K562 (cell line): ENCODE data around the gene MDM4. TPM values are rescaled to one million over a fixed set of nuclear protein-coding genes. Genes with fewer than 3 reads are reported as not detected.

Source experiments
- ATAC-seq: fragments of 200-7000 bp; cut with Tn5 transposase; 3 replicates; pipeline ENCODE4 v1.9.1; 2020; ENCODE audit warnings: moderate library complexity
- BruUV-seq: library from RNA; stranded (reverse); fragments of 400-500 nt; replicated peaks from 2 replicates; lab custom pipeline; 2021; lab: Mats Ljungman, UMichigan
- CTCF ChIA-PET: fragments of 300-600 bp; formaldehyde crosslinking; extraction: SDS; loops from one replicate; lab custom pipeline; 2021; ENCODE audit warnings: low intra/inter-chr PET ratio; lab: Yijun Ruan, JAX
- POLR2A ChIA-PET: fragments of 300-600, 350-650 bp; sonication (Branson Sonifier 250); formaldehyde crosslinking; extraction: SDS; loops from one replicate; lab custom pipeline; 2021; ENCODE audit warnings: antibody characterized with exemption, inconsistent platforms; lab: Yijun Ruan, JAX
- DNase-seq, 4 experiments: peaks; one replicate each; pipeline versions ENCODE4 v3.0.0 to v3.0.0-alpha.2; 2011 to 2018; ENCODE audit warnings: low spot score in 3 of 4, mixed read lengths in 3 of 4; ENCODE audit errors: extremely low read depth in 1 of 4
- FAIRE-seq: peaks from 2 replicates; lab custom pipeline; 2011; peaks lifted over from hg19 to GRCh38; lab: Jason Lieb, UNC
- H2AFZ ChIP-seq: 2 replicates; pipeline ENCODE4 v1.6.0; 2011; ENCODE audit warnings: low read depth, low read length, control low read depth, inconsistent platforms
- H3K27ac ChIP-seq: fragments of 200-600 bp; 3 replicates; pipeline ENCODE4 v1.8.0; 2011; ENCODE audit warnings: low read depth, mild to moderate bottlenecking, control low read depth, inconsistent platforms, low read length, moderate library complexity, mixed read lengths; ENCODE audit errors: extremely low read depth
- H3K27me3 ChIP-seq, 2 experiments: fragments of 300-600 bp in 1 of 2; 2 replicates in 1 of 2; 3 replicates in 1 of 2; pipeline versions ENCODE4 v1.6.0 to v1.8.0; 2011; ENCODE audit warnings: inconsistent platforms in 2 of 2, low read length in 2 of 2, mild to moderate bottlenecking in 1 of 2, mixed read lengths in 1 of 2, moderate library complexity in 1 of 2; ENCODE audit not compliant: control insufficient read depth in 2 of 2, insufficient read depth in 2 of 2
- H3K36me3 ChIP-seq: fragments of 300-600 bp; 3 replicates; pipeline ENCODE4 v1.8.0; 2011; ENCODE audit warnings: mild to moderate bottlenecking, low read length, inconsistent platforms; ENCODE audit not compliant: control insufficient read depth, insufficient read depth
- H3K4me1 ChIP-seq, 2 experiments: fragments of 200-600 bp in 1 of 2; replicated peaks in 1 of 2; 2 replicates in 1 of 2; 3 replicates in 1 of 2; pipeline versions ENCODE4 v1.5.1 to v1.8.0; 2011; ENCODE audit warnings: inconsistent platforms in 2 of 2, low read length in 2 of 2, mild to moderate bottlenecking in 1 of 2, mixed read lengths in 1 of 2, moderate library complexity in 1 of 2; ENCODE audit not compliant: control insufficient read depth in 2 of 2, insufficient read depth in 2 of 2
- H3K4me2 ChIP-seq: 2 replicates; pipeline ENCODE4 v1.6.1; 2011; ENCODE audit warnings: low read length, control low read depth, inconsistent platforms, mixed read lengths; ENCODE audit not compliant: insufficient read depth
- H3K4me3 ChIP-seq: fragments of 200-600 bp; sonication (generic), shearing (Covaris generic); 2 replicates; pipeline ENCODE4 v1.5.1; 2016; ENCODE audit warnings: control low read depth, inconsistent platforms
- H3K79me2 ChIP-seq: fragments of 200-600 bp; 3 replicates; pipeline ENCODE4 v1.8.0; 2011; ENCODE audit warnings: low read length, inconsistent platforms; ENCODE audit not compliant: control insufficient read depth, insufficient read depth
- H3K9ac ChIP-seq, 2 experiments: 2 replicates each; pipeline versions ENCODE4 v1.6.0 to v1.6.1; 2011; ENCODE audit warnings: low read depth in 2 of 2, low read length in 2 of 2, control low read depth in 1 of 2, inconsistent platforms in 1 of 2, mild to moderate bottlenecking in 1 of 2, mixed read lengths in 1 of 2; ENCODE audit not compliant: insufficient read depth in 1 of 2
- H3K9me1 ChIP-seq: one replicate; pipeline ENCODE4 v1.6.0; 2011; ENCODE audit warnings: inconsistent platforms, mild to moderate bottlenecking, low read length, moderate library complexity; ENCODE audit not compliant: control insufficient read depth, insufficient read depth
- H3K9me3 ChIP-seq: replicated peaks from 2 replicates; pipeline ENCODE4 v1.5.1; 2011; ENCODE audit warnings: low read depth, low read length, inconsistent platforms; ENCODE audit not compliant: control insufficient read depth, insufficient read depth
- H4K20me1 ChIP-seq: replicated peaks from 2 replicates; pipeline ENCODE4 v1.6.1; 2011; ENCODE audit warnings: low read length, inconsistent platforms, mixed read lengths; ENCODE audit not compliant: control insufficient read depth, insufficient read depth
- CBX5 ChIP-seq: IDR thresholded peaks from 2 replicates; pipeline ENCODE4 v1.6.1; 2014; ENCODE audit warnings: low read depth, borderline replicate concordance
- CEBPG ChIP-seq, 3 experiments: fragments of 200-800 bp in 1 of 3; sonication (Bioruptor generic) in 1 of 3; sonication (generic) in 1 of 3; formaldehyde crosslinking in 1 of 3; IDR thresholded peaks in 2 of 3; conservative IDR thresholded peaks in 1 of 3; 2 replicates each; pipeline versions ENCODE4 v1.6.1 to v1.8.0; 2016 to 2022; ENCODE audit warnings: missing compliant biosample characterization in 2 of 3, missing genetic modification characterization in 2 of 3, mild to moderate bottlenecking in 1 of 3, missing genetic modification reagents in 1 of 3
- DDX20 ChIP-seq: fragments of 450-650 bp; IDR thresholded peaks from 2 replicates; pipeline ENCODE4 v1.6.1; 2016; ENCODE audit warnings: missing genetic modification characterization, low read depth, mild to moderate bottlenecking, missing compliant biosample characterization, moderate library complexity
- L3MBTL2 ChIP-seq: fragments of 450-650 bp; IDR thresholded peaks from 2 replicates; pipeline ENCODE4 v1.6.1; 2016; ENCODE audit warnings: mild to moderate bottlenecking, moderate library complexity
- NCOA6 ChIP-seq: fragments of 450-650 bp; IDR thresholded peaks from 2 replicates; pipeline ENCODE4 v1.6.1; 2017; ENCODE audit warnings: mild to moderate bottlenecking
- SREBF2 ChIP-seq: sonication (generic); formaldehyde crosslinking; IDR thresholded peaks from 2 replicates; pipeline ENCODE4 v1.4.0; 2020; ENCODE audit warnings: mild to moderate bottlenecking, missing genetic modification reagents
- ZBTB34 ChIP-seq: fragments of 250-450 bp; sonication (Bioruptor Pico); IDR thresholded peaks from 2 replicates; pipeline ENCODE4 v1.8.0; 2021; ENCODE audit warnings: mild to moderate bottlenecking, moderate library complexity
- ZNF644 ChIP-seq: fragments of 200-800 bp; sonication (Bioruptor generic); IDR thresholded peaks from 2 replicates; pipeline ENCODE4 v1.6.1; 2016; ENCODE audit warnings: low read depth, missing genetic modification characterization, missing compliant biosample characterization
- ZNF780A ChIP-seq: fragments of 250-450 bp; sonication (Bioruptor Pico); IDR thresholded peaks from 2 replicates; pipeline ENCODE4 v1.5.0; 2021; ENCODE audit warnings: mild to moderate bottlenecking
- WGBS: fragments of 100-300 bp; shearing (Covaris generic); methylation state at CpG from one replicate; pipeline ENCODE4 v1.1.6; 2016; ENCODE audit warnings: low coverage, mixed read lengths; ENCODE audit not compliant: insufficient coverage; ENCODE audit errors: missing lambda C conversion rate; 5-methylcytosine and 5-hydroxymethylcytosine counted together
- in situ Hi-C: fragments of 300-500 bp; cut with MboI; formaldehyde crosslinking; loops from 4 replicates; pipeline ENCODE4 v1.15.0; 2018; ENCODE audit warnings: inconsistent platforms, mixed read lengths
- intact Hi-C: fragments of 100-400 bp; cut with micrococcal nuclease; formaldehyde crosslinking; loops from 2 replicates; pipeline ENCODE4 v1.14.2; 2022
- polyA plus RNA-seq, 8 experiments: library from polyadenylated mRNA; depleted of rRNA in 4 of 8; stranded (reverse) in 5 of 8; unstranded in 3 of 8; fragments of >200 nt; fragmentation: Nextera tagmentation in 2 of 8; fragmentation: Illumina TruSeq in 1 of 8; extraction: Ambion mirVana in 2 of 8; extraction: Trizol in 1 of 8; gene quantifications; 2 replicates each; pipeline versions ENCODE4 v1.2.1 to v1.2.3, GENCODE V29; 2011 to 2014; ENCODE audit warnings: inconsistent platforms in 1 of 8, missing spikeins in 1 of 8
- total RNA-seq, 7 experiments: library from RNA; depleted of rRNA in 6 of 7; stranded (reverse); fragments of >200 nt in 6 of 7; fragmentation: Illumina TruSeq in 2 of 7; extraction: Trizol in 2 of 7; gene quantifications; 2 replicates each; pipeline versions ENCODE4 v1.2.1 to v1.2.3, GENCODE V29; 2011 to 2021; ENCODE audit warnings: low replicate concordance in 1 of 7
- TF ChIP-seq, protein P1 (sequence below): fragments of 250-450 bp; sonication (Bioruptor Pico); IDR thresholded peaks from 2 replicates; pipeline ENCODE4 v1.9.0; 2021; ENCODE audit warnings: mild to moderate bottlenecking
- TF ChIP-seq, protein P2 (sequence below): fragments of 200-400 bp; formaldehyde crosslinking; IDR thresholded peaks from 2 replicates; pipeline ENCODE4 v1.6.1; 2017; ENCODE audit warnings: mild to moderate bottlenecking, low read depth, low read length, moderate library complexity

The MDM4 gene
- total and polyA plus RNA-seq, 9 of the 15 experiments (the other 6 are each of a cell fraction or from before 2014, with no cell fraction given): 3.3 to 61.7 (median 21.2) TPM

GRCh38 chr1:204480515-204480914 lies 35.7 kb upstream of the MDM4 start:
- ATAC-seq: no peak
- Histone ChIP-seq H3K4me1 (peaks cover 0 to 4% of the 10 kb centered on the region in 2 experiments; a peak in 2 of 5 replicates), H3K27ac (no peak overlapping the region), H3K4me3 (no peak overlapping the region), H3K9me1 (no peaks in the 10 kb centered on the region), H3K9ac (no peak overlapping the region), H3K36me3 (no peaks in the 10 kb centered on the region), H3K4me2 (no peak overlapping the region), H4K20me1 (no peaks in the 10 kb centered on the region), H3K27me3 (peaks cover 29 to 68% of the 10 kb centered on the region in 2 experiments; a peak in 4 of 5 replicates), H2AFZ (no peak overlapping the region), H3K79me2 (no peaks in the 10 kb centered on the region), H3K9me3 (no peaks in the 10 kb centered on the region)
- in situ Hi-C loops (no loop called here), intact Hi-C loops (no loop called here)
- ChIA-PET CTCF (interaction anchor here (1.2 kb wide), 1 partner anchor 22 kb away, joined by 9 read pairs; no protein-coding TSS in a partner anchor), POLR2A (interaction anchor here (1.4 to 1.9 kb wide), 3 partner anchors 8 to 36 kb away, joined by 3 to 8 read pairs (median 3); partner anchors contain the start of gene MDM4)
- WGBS: 36% methylated on average over 8 of the region's 8 CpGs
- no TSS peak for BruUV-seq
- DNase-seq: no peak
- no peak for FAIRE-seq
- TF ChIP-seq ZNF644 (tag) (no peak), L3MBTL2 (no peak), ZBTB34 (CRISPR knock-in tag) (no peak), ZNF780A (CRISPR knock-in tag) (no peak), CEBPG (CRISPR knock-in tag; IDR thresholded peaks at IDR 0.05) (no peak), CEBPG (tag; conservative IDR thresholded peaks at IDR 0.05 in 1 of 2, IDR thresholded peaks at IDR 0.05 in 1 of 2) (no peak), CBX5 (no peak), NCOA6 (no peak), SREBF2 (CRISPR knock-in tag) (no peak), DDX20 (tag) (no peak)
- TF ChIP-seq, protein P1, sequence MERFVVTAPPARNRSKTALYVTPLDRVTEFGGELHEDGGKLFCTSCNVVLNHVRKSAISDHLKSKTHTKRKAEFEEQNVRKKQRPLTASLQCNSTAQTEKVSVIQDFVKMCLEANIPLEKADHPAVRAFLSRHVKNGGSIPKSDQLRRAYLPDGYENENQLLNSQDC: no peak
- TF ChIP-seq, protein P2, sequence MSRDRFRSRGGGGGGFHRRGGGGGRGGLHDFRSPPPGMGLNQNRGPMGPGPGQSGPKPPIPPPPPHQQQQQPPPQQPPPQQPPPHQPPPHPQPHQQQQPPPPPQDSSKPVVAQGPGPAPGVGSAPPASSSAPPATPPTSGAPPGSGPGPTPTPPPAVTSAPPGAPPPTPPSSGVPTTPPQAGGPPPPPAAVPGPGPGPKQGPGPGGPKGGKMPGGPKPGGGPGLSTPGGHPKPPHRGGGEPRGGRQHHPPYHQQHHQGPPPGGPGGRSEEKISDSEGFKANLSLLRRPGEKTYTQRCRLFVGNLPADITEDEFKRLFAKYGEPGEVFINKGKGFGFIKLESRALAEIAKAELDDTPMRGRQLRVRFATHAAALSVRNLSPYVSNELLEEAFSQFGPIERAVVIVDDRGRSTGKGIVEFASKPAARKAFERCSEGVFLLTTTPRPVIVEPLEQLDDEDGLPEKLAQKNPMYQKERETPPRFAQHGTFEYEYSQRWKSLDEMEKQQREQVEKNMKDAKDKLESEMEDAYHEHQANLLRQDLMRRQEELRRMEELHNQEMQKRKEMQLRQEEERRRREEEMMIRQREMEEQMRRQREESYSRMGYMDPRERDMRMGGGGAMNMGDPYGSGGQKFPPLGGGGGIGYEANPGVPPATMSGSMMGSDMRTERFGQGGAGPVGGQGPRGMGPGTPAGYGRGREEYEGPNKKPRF: no peak
